ENCODE measurements around the gene NFIB. TPM values are rescaled to one million over a fixed set of nuclear protein-coding genes. Genes with fewer than 3 reads are reported as not detected.

Gene NFIB
- total RNA-seq, 2 experiments from 2014 or later, result not detected

- H3K27me3 Mint-ChIP-seq (ENCODE audit: low read depth), result no peaks in the 10 kb centered on the region
- H3K9me3 Mint-ChIP-seq (ENCODE audit: insufficient read depth), result no peaks in the 10 kb centered on the region
These were observed 55.8 kb downstream of the NFIB start for GRCh38 chr9:14258156-14258555.

DNA sequence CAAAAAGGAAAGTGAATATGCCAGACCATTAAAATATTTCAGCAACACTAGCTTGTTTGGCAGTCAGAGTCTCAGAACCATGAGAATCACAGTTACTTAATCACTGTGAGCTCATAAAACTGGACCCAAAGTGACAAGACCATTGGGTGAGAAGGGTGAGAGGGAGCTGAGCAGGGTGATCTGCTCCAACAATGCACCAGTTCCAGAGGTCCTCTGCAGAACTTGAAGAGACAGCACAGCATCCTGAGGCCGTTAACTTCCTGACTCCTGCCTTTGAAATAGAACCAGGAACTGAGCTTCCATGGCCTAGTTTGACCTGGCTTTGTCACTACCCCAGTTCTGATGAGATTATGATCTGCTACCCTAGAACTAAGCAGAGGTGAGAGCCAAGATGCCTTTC is 57.4 kb downstream of the NFIB start:
- Mint-ChIP-seq H3K27ac (no peak overlapping the region), H3K4me1 (ENCODE audit: low read depth) (no peaks in the 10 kb centered on the region), H3K27me3 (ENCODE audit: low read depth) (no peaks in the 10 kb centered on the region), H3K9me3 (ENCODE audit: insufficient read depth) (no peaks in the 10 kb centered on the region), H3K36me3 (ENCODE audit: low read depth) (no peaks in the 10 kb centered on the region), H3K4me3 (no peak overlapping the region)
- DNase-seq (no peak), ATAC-seq (no peak)
- POLR2A ChIA-PET, result no interaction called here
- CTCF ChIA-PET, result no interaction called here

More at GRCh38 chr9:14258156-14258555, 55.8 kb downstream of the NFIB start:
- CTCF ChIA-PET, result no interaction called here
- Mint-ChIP-seq H3K4me3 (no peak overlapping the region), H3K4me1 (ENCODE audit: low read depth) (no peaks in the 10 kb centered on the region), H3K36me3 (ENCODE audit: low read depth) (no peaks in the 10 kb centered on the region), H3K27ac (no peak overlapping the region)
- POLR2A ChIA-PET, result no interaction called here
- DNase-seq (no peak), ATAC-seq (no peak)

DNA sequence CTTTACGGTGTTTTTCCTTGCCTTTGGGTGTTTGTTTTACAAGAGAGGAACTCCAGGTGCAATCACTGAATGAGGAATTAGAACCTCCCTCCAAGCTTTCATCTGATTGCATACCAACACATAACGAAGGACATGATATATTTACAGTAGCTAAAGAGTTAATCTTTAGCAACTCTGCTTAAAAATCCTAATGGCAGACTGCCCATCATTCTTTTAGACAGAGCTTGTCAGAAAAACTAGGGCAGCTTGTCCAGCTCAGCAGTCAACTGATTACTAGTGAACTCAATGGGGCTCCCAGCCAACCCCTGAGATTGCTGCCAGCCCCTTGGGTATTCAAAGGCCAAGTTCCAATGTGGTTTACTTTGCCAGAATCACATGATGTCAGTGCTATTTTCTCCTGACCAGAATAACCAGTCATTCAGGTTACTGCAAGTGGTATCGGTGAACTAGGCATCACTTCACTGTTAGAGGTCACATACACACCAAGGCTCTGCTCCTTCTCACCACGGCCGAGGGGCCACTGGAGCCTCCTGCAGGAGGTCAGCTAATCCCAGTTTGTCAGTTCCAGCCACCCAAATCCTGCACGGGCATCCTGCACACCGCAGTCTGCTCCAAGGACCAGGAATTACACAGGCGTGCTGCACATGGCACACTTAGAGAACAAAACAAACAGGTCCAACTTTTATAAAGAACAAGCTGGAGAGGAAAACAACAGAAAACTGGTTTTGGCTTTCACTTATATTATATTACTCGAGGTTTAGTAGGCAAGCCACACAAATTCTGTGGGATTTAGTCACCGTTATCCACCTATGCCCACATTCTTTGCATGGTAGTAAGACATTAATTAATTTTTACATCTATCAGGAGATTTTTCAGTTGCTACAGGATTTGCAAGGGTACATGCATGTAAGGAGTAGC is 62.5 kb downstream of the NFIB start:
- no peak overlapping the region for H3K4me3 Mint-ChIP-seq
- H3K36me3 Mint-ChIP-seq (ENCODE audit: low read depth), result no peaks in the 10 kb centered on the region
- ATAC-seq (no peak), DNase-seq (no peak)
- no peaks in the 10 kb centered on the region for H3K9me3 Mint-ChIP-seq (ENCODE audit: insufficient read depth)
- H3K27ac Mint-ChIP-seq, result no peak overlapping the region
- no peaks in the 10 kb centered on the region for H3K4me1 Mint-ChIP-seq (ENCODE audit: low read depth)
- POLR2A ChIA-PET, result no interaction called here
- H3K27me3 Mint-ChIP-seq (ENCODE audit: low read depth), result no peaks in the 10 kb centered on the region
- CTCF ChIA-PET, result no interaction called here

GRCh38 chr9:14250794-14251153 is 63.2 kb downstream of the NFIB start:
- H3K27ac Mint-ChIP-seq, result no peak overlapping the region
- POLR2A ChIA-PET, result no interaction called here
- CTCF ChIA-PET, result no interaction called here
- ATAC-seq (no peak), DNase-seq (no peak)
- no peak overlapping the region for H3K4me3 Mint-ChIP-seq
- H3K4me1 Mint-ChIP-seq (ENCODE audit: low read depth), result no peaks in the 10 kb centered on the region
- no peaks in the 10 kb centered on the region for H3K27me3 Mint-ChIP-seq (ENCODE audit: low read depth)
- H3K36me3 Mint-ChIP-seq (ENCODE audit: low read depth), result no peaks in the 10 kb centered on the region
- H3K9me3 Mint-ChIP-seq (ENCODE audit: insufficient read depth), result no peaks in the 10 kb centered on the region

- POLR2A ChIA-PET, result no interaction called here
- CTCF ChIA-PET, result no interaction called here
These were observed 64.4 kb downstream of the NFIB start for GRCh38 chr9:14249527-14249926.

DNA sequence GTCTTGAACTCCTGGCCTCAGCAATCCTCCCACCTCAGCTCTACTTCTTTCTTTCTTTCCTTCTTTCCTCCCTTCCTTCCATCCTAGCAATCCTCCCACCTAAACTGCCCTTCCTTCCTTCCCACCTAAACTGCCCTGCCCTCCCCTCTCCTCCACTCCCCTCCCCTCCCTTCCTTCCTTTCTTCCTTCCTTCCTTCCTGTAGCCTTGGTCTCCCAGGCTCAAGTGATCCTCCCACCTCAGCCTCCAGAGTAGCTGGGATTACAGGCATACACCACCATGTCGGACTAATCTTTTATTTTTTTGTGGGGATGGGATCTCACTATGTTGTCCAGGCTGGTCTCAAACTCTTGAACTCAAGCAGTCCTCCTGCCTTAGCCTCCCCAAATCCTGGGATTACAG is 65.8 kb downstream of the NFIB start:
- POLR2A ChIA-PET, result no interaction called here
- CTCF ChIA-PET, result no interaction called here
- no peaks in the 10 kb centered on the region for H3K27me3 Mint-ChIP-seq (ENCODE audit: low read depth)
- no peak for ATAC-seq
- H3K4me3 Mint-ChIP-seq, result no peak overlapping the region
- DNase-seq, result no peak
- no peaks in the 10 kb centered on the region for H3K36me3 Mint-ChIP-seq (ENCODE audit: low read depth)
- no peaks in the 10 kb centered on the region for H3K4me1 Mint-ChIP-seq (ENCODE audit: low read depth)
- no peak overlapping the region for H3K27ac Mint-ChIP-seq
- H3K9me3 Mint-ChIP-seq (ENCODE audit: insufficient read depth), result no peaks in the 10 kb centered on the region

More at GRCh38 chr9:14249527-14249926, 64.4 kb downstream of the NFIB start:
- Mint-ChIP-seq H3K9me3 (ENCODE audit: insufficient read depth) (no peaks in the 10 kb centered on the region), H3K27ac (no peak overlapping the region), H3K4me1 (ENCODE audit: low read depth) (no peaks in the 10 kb centered on the region), H3K36me3 (ENCODE audit: low read depth) (no peaks in the 10 kb centered on the region), H3K27me3 (ENCODE audit: low read depth) (no peaks in the 10 kb centered on the region), H3K4me3 (no peak overlapping the region)
- no peak for ATAC-seq
- no peak for DNase-seq

GRCh38 chr9:14247577-14247976 is 66.4 kb downstream of the NFIB start:
- DNase-seq (no peak), ATAC-seq (no peak)
- no peak overlapping the region for H3K4me3 Mint-ChIP-seq
- H3K9me3 Mint-ChIP-seq (ENCODE audit: insufficient read depth), result no peaks in the 10 kb centered on the region
- no peaks in the 10 kb centered on the region for H3K36me3 Mint-ChIP-seq (ENCODE audit: low read depth)
- CTCF ChIA-PET, result no interaction called here
- POLR2A ChIA-PET, result no interaction called here
- H3K27me3 Mint-ChIP-seq (ENCODE audit: low read depth), result no peaks in the 10 kb centered on the region
- no peak overlapping the region for H3K27ac Mint-ChIP-seq
- H3K4me1 Mint-ChIP-seq (ENCODE audit: low read depth), result no peaks in the 10 kb centered on the region

- no peak overlapping the region for H3K4me3 Mint-ChIP-seq
- no peaks in the 10 kb centered on the region for H3K36me3 Mint-ChIP-seq (ENCODE audit: low read depth)
- CTCF ChIA-PET, result no interaction called here
- H3K27me3 Mint-ChIP-seq (ENCODE audit: low read depth), result no peaks in the 10 kb centered on the region
- H3K9me3 Mint-ChIP-seq (ENCODE audit: insufficient read depth), result no peaks in the 10 kb centered on the region
- no peaks in the 10 kb centered on the region for H3K4me1 Mint-ChIP-seq (ENCODE audit: low read depth)
- DNase-seq, result no peak
- no peak overlapping the region for H3K27ac Mint-ChIP-seq
- POLR2A ChIA-PET, result no interaction called here
- no peak for ATAC-seq
These were observed 67.0 kb downstream of the NFIB start for GRCh38 chr9:14246951-14247350.

GRCh38 chr9:14245901-14246525 is 67.9 kb downstream of the NFIB start:
- H3K27me3 Mint-ChIP-seq (ENCODE audit: low read depth), result no peaks in the 10 kb centered on the region
- CTCF ChIA-PET, result no interaction called here
- POLR2A ChIA-PET, result no interaction called here
- H3K9me3 Mint-ChIP-seq (ENCODE audit: insufficient read depth), result no peaks in the 10 kb centered on the region
- ATAC-seq (no peak), DNase-seq (no peak)
- H3K36me3 Mint-ChIP-seq (ENCODE audit: low read depth), result no peaks in the 10 kb centered on the region
- no peak overlapping the region for H3K4me3 Mint-ChIP-seq
- H3K27ac Mint-ChIP-seq, result no peak overlapping the region
- H3K4me1 Mint-ChIP-seq (ENCODE audit: low read depth), result no peaks in the 10 kb centered on the region

- DNase-seq, result no peak
- ATAC-seq, result no peak
- Mint-ChIP-seq H3K4me1 (ENCODE audit: low read depth) (no peaks in the 10 kb centered on the region), H3K27me3 (ENCODE audit: low read depth) (no peaks in the 10 kb centered on the region), H3K9me3 (ENCODE audit: insufficient read depth) (no peaks in the 10 kb centered on the region), H3K4me3 (no peak overlapping the region), H3K36me3 (ENCODE audit: low read depth) (no peaks in the 10 kb centered on the region), H3K27ac (no peak overlapping the region)
- CTCF ChIA-PET, result no interaction called here
- POLR2A ChIA-PET, result no interaction called here
These were observed 70.4 kb downstream of the NFIB start for GRCh38 chr9:14243514-14244042.

DNA sequence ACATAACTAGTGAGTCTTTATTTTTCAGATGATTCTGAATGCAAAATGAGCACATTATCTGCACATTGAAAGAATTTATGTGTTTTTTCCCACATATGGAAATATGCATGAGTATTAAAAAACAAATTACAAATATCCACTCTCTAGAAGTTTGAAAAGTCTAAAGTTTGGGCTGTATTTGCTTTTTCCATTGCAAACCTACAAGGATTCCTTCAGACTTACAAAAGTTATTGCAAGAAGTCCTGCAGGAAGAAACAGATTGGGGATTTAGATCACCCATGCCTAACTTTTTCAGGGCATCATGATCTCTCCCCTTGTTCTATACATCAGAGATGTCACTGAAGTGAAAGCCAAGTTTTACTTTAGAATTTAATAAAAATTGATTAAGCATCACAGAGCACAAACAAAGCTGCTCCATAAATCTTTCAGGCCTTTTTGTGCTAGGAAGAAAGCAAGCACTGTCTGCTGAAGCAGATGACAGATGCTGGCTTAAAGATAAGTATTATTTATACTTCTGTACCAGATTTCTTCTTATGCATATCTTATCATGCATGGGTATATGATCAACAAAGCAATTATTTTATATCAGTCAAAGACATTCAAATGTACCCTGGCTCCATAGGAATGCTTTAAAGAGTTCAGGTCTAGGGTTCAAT is 71.7 kb downstream of the NFIB start:
- no peak overlapping the region for H3K27ac Mint-ChIP-seq
- H3K4me3 Mint-ChIP-seq, result no peak overlapping the region
- ChIA-PET POLR2A (no interaction called here), CTCF (no interaction called here)
- H3K27me3 Mint-ChIP-seq (ENCODE audit: low read depth), result no peaks in the 10 kb centered on the region
- ATAC-seq, result no peak
- H3K4me1 Mint-ChIP-seq (ENCODE audit: low read depth), result no peaks in the 10 kb centered on the region
- H3K9me3 Mint-ChIP-seq (ENCODE audit: insufficient read depth), result no peaks in the 10 kb centered on the region
- no peaks in the 10 kb centered on the region for H3K36me3 Mint-ChIP-seq (ENCODE audit: low read depth)
- no peak for DNase-seq

GRCh38 chr9:14240537-14240936 is 73.4 kb downstream of the NFIB start:
- CTCF ChIA-PET, result no interaction called here

More at GRCh38 chr9:14240537-14240936, 73.4 kb downstream of the NFIB start:
- DNase-seq (no peak), ATAC-seq (no peak)
- Mint-ChIP-seq H3K4me1 (ENCODE audit: low read depth) (no peaks in the 10 kb centered on the region), H3K36me3 (ENCODE audit: low read depth) (no peaks in the 10 kb centered on the region), H3K27me3 (ENCODE audit: low read depth) (no peaks in the 10 kb centered on the region), H3K27ac (no peak overlapping the region), H3K4me3 (no peak overlapping the region), H3K9me3 (ENCODE audit: insufficient read depth) (no peaks in the 10 kb centered on the region)
- POLR2A ChIA-PET, result no interaction called here
